Adipocyte (in vitro differentiated cells): ENCODE measurements around the gene CACNG6.

Source experiments
- DNase-seq: peaks from one replicate; pipeline ENCODE4 v3.0.0-alpha.2; 2015; ENCODE audit warnings: low read depth
- H3K27me3 ChIP-seq: replicated peaks from 2 replicates; pipeline ENCODE4 v1.7.0; 2013; ENCODE audit warnings: mild to moderate bottlenecking, low read length, moderate library complexity; ENCODE audit not compliant: control insufficient read depth, insufficient read depth
- H3K36me3 ChIP-seq: 2 replicates; pipeline ENCODE4 v1.7.0; 2013; ENCODE audit warnings: low read length, mild to moderate bottlenecking, moderate library complexity; ENCODE audit not compliant: control insufficient read depth, insufficient read depth, severe bottlenecking
- H3K4me1 ChIP-seq: 2 replicates; pipeline ENCODE4 v1.7.0; 2013; ENCODE audit warnings: mild to moderate bottlenecking, low read length, moderate library complexity; ENCODE audit not compliant: control insufficient read depth, insufficient read depth
- H3K4me3 ChIP-seq: 2 replicates; pipeline ENCODE4 v1.7.0; 2013; ENCODE audit warnings: mild to moderate bottlenecking, low read length, moderate library complexity
- H3K9ac ChIP-seq: 2 replicates; pipeline ENCODE4 v1.7.0; 2013; ENCODE audit warnings: mild to moderate bottlenecking, low read length, moderate library complexity
- H3K9me3 ChIP-seq: 2 replicates; pipeline ENCODE4 v1.7.0; 2013; ENCODE audit warnings: mild to moderate bottlenecking, low read length, moderate library complexity; ENCODE audit not compliant: control insufficient read depth

CACNG6 gene

DNA sequence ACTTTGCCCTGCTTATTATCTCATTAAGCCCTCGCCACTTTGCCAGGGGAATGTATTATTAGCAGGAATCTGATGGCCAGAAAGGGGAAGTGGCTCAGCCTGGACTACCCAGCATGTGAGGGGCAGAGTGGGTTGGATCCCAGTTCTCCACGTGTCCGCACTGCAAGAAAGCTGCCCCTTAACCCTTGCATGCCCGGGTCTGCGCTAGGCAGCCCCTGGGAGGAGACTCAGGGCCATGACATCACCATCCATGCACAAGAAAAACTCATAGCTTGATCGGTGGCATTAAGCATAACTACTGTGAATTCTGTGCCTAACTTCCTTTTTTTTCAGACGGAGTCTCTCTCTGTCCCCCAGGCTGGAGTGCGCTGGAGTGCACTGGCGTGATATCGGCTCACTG lies 19.8 kb upstream of the CACNG6 start:
- Histone ChIP-seq H3K27me3 (peaks cover 24% of the 10 kb centered on the region), H3K9ac (no peak overlapping the region), H3K4me3 (no peak overlapping the region), H3K36me3 (no peaks in the 10 kb centered on the region), H3K9me3 (no peaks in the 10 kb centered on the region), H3K4me1 (no peaks in the 10 kb centered on the region)
- DNase-seq: no peak

GRCh38 chr19:53977429-53977990 lies 13.9 kb upstream of the CACNG6 start:
- no peak overlapping the region for H3K9ac ChIP-seq
- DNase-seq: peak; percentile 95
- H3K4me1 ChIP-seq: no peaks in the 10 kb centered on the region
- H3K9me3 ChIP-seq: no peaks in the 10 kb centered on the region
- H3K4me3 ChIP-seq: peak overlapping the region; percentile 61
- peaks cover 39% of the 10 kb centered on the region for H3K27me3 ChIP-seq
- H3K36me3 ChIP-seq: no peaks in the 10 kb centered on the region

DNA sequence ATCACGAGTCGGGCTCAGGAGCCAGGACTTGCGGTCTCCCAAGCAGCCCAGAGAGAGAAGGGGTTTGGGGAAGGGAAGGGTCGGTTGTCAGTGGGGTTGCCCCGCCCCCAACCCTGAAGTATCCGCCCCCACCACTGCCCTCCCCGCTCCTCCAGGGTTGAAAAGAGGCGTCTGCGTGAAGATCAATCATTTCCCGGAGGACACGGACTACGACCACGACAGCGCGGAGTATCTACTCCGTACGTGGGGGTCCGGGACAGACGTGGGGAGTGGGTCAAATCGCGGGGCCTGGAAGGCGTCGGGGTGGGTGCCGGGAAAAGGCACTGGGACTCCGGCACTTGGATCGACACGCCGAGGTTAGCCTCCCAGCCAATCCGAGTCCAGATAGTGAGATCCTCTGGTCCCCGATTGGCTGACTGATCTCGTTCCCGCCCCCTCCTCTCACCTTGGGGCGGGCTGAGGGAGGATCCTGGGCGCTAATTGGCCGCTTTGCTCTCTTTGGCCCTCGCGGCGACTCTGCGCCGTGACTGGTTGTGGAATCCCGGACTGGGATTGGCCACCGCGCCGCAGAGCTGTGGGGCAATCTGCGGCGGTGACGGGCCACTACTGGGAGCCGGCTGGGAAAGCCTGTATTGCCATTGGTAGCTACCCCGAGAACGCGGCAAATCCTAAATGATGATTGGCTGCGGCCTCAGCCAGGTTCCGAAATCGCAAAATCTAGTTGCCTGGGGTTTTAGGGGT lies 13.3 kb upstream of the CACNG6 start:
- no peaks in the 10 kb centered on the region for H3K9me3 ChIP-seq
- DNase-seq: peak; percentile 73
- H3K9ac ChIP-seq: no peak overlapping the region
- no peaks in the 10 kb centered on the region for H3K36me3 ChIP-seq
- no peaks in the 10 kb centered on the region for H3K4me1 ChIP-seq
- H3K27me3 ChIP-seq: peaks cover 41% of the 10 kb centered on the region
- H3K4me3 ChIP-seq: peak overlapping the region; percentile 61

DNA sequence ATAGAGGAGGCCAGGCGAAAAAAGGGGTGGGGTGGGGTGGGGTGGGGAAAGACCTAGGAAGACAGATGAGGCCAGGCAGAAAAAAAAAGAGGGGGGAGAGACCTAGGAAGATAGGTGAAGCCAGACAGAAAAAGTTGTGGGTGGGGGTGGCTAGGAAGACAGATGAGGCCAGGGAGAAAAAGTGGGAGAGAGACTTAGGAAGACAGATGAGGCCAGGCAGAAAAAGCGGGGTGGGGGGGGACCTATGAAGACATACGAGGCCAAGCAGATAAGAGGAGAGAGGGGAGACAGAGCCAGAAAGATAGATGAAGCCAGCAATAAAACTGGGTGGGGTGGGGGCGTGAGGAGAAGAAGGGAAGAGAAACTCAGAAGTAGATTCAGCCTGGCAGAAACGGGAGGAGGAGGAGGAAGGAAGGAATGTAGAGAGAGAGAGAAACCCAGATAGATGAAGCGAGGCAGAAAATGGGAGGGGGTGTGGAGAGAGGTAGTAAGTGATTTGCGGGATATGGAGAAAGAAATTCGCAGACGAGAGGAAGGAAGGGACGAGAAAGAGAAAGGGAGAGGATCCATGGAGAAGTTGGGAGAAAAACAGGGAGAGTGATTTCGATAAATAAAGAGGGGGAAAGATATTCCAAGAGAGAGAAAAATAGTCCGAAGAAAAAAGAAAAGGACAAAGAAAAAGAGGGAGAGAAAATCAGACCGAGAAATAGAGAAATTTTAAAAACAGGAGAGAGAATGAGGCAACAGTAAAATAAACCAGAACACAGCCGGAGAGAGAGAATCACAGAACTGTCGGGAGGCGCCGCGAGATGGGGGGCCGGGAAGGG lies 12.2 kb upstream of the CACNG6 start:
- peaks cover 48% of the 10 kb centered on the region for H3K27me3 ChIP-seq
- no peaks in the 10 kb centered on the region for H3K36me3 ChIP-seq
- H3K9ac ChIP-seq: no peak overlapping the region
- H3K9me3 ChIP-seq: no peaks in the 10 kb centered on the region
- H3K4me1 ChIP-seq: no peaks in the 10 kb centered on the region
- no peak overlapping the region for H3K4me3 ChIP-seq
- DNase-seq: peak; percentile 1

DNA sequence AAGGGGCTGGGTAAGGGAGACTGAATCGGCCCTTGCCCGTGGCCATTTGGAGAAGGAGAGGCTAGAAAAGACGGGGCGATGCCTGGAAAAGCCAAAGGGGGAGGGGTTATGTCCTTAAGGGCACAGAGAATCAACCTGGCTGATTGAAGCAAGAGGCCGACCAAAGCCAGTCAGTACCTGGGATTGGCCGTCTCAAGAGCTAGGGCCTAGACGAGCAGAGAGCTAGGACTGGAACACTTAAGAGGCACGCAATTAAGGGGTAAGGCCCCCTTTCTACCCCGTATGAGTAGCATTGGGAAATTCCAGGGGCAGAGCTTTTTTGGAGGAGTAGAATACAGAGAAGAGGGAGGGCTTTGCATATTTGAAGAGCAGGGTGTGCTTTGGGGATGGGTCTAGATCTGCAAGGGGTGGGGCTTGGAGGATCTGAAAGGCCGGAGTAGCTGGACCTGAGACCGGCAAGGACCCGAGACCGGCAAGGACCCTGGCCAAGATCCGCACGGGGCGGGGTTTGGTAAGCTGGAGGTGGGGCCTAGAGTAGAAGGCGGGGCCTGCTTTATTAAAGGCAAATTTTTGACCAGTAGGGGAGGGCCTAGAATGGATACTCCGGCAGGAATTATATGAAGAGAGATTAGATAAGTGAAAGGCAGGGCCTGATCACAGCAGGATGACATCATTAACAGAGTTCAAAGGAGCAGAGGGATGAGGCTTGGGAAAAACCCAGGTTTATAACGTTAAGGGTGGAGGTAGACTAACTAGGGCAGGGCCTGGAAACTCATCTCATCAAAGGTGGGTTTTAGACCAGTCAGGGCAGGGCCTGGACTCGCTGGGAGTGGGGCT lies 10.7 kb upstream of the CACNG6 start:
- Histone ChIP-seq H3K36me3 (no peaks in the 10 kb centered on the region), H3K9ac (no peak overlapping the region), H3K4me3 (no peak overlapping the region), H3K27me3 (peaks cover 50% of the 10 kb centered on the region), H3K4me1 (no peaks in the 10 kb centered on the region), H3K9me3 (no peaks in the 10 kb centered on the region)
- DNase-seq: peak; percentile 3

GRCh38 chr19:53981376-53981951 lies 10.0 kb upstream of the CACNG6 start:
- Histone ChIP-seq H3K4me1 (no peaks in the 10 kb centered on the region), H3K4me3 (no peak overlapping the region), H3K36me3 (no peaks in the 10 kb centered on the region), H3K9ac (no peak overlapping the region), H3K27me3 (peaks cover 44% of the 10 kb centered on the region), H3K9me3 (no peaks in the 10 kb centered on the region)
- no peak for DNase-seq

DNA sequence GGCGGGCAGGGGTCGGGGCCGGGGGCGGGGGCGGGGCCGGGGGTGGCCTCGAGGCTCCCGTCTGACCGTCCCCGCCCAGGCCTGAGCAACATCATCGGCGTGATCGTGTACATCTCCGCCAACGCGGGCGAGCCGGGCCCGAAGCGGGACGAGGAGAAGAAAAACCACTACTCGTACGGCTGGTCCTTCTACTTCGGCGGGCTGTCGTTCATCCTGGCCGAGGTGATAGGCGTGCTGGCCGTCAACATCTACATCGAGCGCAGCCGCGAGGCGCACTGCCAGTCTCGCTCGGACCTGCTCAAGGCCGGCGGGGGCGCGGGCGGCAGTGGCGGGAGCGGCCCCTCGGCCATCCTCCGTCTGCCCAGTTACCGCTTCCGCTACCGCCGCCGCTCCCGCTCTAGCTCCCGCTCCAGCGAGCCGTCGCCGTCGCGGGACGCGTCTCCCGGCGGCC lies 9.4 kb upstream of the CACNG6 start:
- Histone ChIP-seq H3K36me3 (no peaks in the 10 kb centered on the region), H3K4me1 (no peaks in the 10 kb centered on the region), H3K27me3 (peaks cover 44% of the 10 kb centered on the region), H3K9ac (no peak overlapping the region), H3K9me3 (no peaks in the 10 kb centered on the region), H3K4me3 (no peak overlapping the region)
- peak; percentile 7 for DNase-seq

- Histone ChIP-seq H3K4me1 (no peaks in the 10 kb centered on the region), H3K36me3 (no peaks in the 10 kb centered on the region), H3K4me3 (no peak overlapping the region), H3K9ac (no peak overlapping the region), H3K9me3 (no peaks in the 10 kb centered on the region), H3K27me3 (peaks cover 44% of the 10 kb centered on the region)
- DNase-seq: peak; percentile 22
Measured at GRCh38 chr19:53982611-53983010, 8.8 kb upstream of the CACNG6 start.

- no peaks in the 10 kb centered on the region for H3K4me1 ChIP-seq
- no peaks in the 10 kb centered on the region for H3K36me3 ChIP-seq
- DNase-seq: no peak
- H3K9me3 ChIP-seq: no peaks in the 10 kb centered on the region
- no peak overlapping the region for H3K9ac ChIP-seq
- H3K27me3 ChIP-seq: peaks cover 45% of the 10 kb centered on the region
- H3K4me3 ChIP-seq: no peak overlapping the region
Measured at GRCh38 chr19:53983457-53984289, 7.8 kb upstream of the CACNG6 start.

GRCh38 chr19:53985863-53986262 lies 5.6 kb upstream of the CACNG6 start:
- no peaks in the 10 kb centered on the region for H3K4me1 ChIP-seq
- peaks cover 36% of the 10 kb centered on the region for H3K27me3 ChIP-seq
- no peaks in the 10 kb centered on the region for H3K36me3 ChIP-seq
- no peak for DNase-seq
- no peak overlapping the region for H3K9ac ChIP-seq
- no peak overlapping the region for H3K4me3 ChIP-seq
- H3K9me3 ChIP-seq: no peaks in the 10 kb centered on the region
